GM21423 (cell line): ENCODE results near the gene PARD3B.
A peak's percentile ranks its signal among the peaks of the same experiment; 100 is the strongest.

Source experiments
- ATAC-seq: cut with Tn5 transposase; IDR thresholded peaks from one replicate; pipeline ENCODE4 v1.9.1; 2021; ENCODE audit warnings: mild to moderate bottlenecking, moderate library complexity; ENCODE audit not compliant: unreplicated experiment

Gene PARD3B, protein sequence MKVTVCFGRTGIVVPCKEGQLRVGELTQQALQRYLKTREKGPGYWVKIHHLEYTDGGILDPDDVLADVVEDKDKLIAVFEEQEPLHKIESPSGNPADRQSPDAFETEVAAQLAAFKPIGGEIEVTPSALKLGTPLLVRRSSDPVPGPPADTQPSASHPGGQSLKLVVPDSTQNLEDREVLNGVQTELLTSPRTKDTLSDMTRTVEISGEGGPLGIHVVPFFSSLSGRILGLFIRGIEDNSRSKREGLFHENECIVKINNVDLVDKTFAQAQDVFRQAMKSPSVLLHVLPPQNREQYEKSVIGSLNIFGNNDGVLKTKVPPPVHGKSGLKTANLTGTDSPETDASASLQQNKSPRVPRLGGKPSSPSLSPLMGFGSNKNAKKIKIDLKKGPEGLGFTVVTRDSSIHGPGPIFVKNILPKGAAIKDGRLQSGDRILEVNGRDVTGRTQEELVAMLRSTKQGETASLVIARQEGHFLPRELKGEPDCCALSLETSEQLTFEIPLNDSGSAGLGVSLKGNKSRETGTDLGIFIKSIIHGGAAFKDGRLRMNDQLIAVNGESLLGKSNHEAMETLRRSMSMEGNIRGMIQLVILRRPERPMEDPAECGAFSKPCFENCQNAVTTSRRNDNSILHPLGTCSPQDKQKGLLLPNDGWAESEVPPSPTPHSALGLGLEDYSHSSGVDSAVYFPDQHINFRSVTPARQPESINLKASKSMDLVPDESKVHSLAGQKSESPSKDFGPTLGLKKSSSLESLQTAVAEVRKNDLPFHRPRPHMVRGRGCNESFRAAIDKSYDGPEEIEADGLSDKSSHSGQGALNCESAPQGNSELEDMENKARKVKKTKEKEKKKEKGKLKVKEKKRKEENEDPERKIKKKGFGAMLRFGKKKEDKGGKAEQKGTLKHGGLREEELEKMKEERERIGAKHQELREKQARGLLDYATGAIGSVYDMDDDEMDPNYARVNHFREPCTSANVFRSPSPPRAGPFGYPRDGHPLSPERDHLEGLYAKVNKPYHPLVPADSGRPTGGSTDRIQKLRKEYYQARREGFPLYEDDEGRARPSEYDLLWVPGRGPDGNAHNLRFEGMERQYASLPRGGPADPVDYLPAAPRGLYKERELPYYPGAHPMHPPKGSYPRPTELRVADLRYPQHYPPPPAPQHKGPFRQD (N-terminal part only)

DNA sequence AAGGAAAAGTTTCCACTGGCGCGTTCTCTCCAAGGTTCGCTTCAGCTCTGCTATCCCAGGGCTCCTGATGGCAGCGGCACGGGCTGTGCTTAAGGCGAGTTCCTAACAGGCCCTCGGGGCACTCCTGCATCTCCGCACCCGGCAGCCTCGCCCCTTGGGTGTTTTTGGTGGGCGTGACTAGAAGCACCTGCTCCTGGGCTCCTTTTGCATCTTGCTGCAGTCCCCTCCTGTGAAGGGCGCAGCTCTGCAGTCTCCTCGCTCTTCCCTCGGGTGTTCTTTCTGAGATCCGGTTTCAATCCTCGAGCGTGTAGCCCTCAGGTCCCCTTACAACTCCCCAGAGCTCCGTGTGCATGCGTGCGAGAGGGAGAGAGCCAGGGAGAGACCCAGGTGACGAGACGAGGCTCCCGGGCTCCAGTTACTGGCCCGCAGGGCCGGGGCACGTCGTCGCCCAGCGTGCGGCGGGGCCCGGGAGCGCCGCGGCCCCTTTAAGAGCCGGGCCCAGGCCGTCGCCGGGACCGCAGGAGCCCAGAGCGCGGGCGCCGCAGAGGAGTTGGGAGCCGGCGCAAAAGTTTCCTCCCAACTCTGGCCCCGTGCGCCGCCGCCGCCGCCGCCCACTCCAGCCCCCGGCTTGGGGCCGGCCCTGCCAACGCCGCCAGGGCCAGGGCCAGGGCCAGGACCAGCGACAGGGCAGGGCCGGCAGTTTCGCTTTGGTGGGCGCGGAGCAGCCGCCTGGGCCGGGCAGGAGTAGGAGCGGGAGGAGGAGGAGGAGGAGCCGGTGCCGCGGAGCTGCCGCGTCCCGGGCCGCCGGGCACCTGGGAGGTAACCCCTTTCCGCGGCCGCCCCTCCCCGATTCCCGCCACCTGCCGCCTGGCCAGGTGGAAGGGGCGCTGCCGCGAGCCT, at the start of gene PARD3B:
Gene PARD3B, plus strand, starts transcription at position 515 of the 900 bp plus-strand sequence. CDS start 525 bp downstream, outside the sequence.
- peak; percentile 59 for ATAC-seq

DNA sequence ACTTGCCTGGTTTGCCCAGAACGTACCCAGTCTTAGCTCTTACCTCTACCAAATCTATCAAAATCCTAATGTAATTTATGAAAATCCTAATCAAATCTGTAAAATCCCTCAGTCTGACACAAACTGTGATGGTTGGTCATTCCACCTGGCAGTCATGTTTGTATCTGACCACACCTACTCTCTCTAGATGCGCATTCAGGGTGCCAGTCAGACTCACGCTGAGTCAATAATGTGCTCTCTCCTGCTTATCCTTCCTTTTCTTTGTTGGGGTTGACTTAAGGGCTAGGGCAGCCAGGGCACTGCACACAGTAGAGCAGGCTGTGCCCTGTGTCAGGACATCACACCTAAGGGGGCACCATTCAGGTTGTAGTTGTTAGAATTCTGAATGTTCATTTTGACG, 48.5 kb upstream of the PARD3B start:
- no peak for ATAC-seq

DNA sequence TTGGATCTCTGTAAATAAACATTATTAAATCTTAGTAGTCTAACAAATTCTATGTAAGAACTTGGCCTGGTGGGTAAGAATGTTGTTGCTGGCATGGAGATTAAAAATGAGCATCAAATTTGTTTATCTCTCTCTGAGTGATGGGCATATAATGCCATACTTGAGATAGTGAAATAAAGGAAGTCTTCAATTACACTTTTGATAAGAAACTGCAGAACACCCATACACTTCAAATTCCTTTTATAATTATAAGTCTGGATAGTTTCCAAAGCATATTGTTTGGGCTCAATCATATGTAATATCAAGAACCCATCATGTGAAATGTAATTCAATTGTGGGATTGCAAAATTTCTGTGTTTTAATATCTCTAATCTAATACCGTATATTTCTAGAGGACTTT, 47.4 kb upstream of the PARD3B start:
- no peak for ATAC-seq

DNA sequence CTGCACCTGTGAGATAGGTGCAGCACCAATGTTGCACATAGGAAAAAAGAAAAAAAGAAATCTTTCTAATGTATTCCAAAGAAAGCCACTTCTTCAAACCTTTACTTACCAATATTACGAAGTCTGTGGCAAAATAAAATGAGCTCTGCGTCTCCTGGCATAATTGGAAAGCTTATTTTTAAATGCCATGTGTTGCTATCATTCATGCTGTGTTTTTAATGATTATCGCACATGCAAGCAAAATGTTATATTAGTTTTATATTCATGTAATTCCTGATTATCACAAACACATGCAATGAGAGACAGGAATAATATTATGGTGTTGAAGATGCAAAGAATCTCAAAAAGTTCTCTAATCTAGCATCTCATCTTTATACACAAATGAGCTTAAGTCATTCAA, 47.0 kb upstream of the PARD3B start:
- ATAC-seq = no peak

DNA sequence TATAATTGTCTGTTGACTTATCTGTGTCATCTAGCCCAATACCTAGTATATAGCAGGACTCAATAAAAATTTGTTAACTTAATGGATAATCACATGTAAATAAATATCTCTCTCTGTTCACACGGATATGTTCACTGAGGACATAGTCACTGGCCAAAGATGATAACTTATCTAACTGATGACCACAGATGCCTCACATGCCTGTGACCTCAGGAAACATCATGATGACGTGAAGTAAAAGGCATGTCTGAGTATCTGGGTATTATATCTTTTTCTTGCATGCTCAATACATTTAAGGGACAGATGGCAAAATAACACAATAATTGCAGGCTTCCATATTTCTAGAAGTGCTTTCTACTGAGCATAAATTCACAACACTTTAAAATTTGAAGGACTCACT, 41.4 kb upstream of the PARD3B start:
- no peak for ATAC-seq

DNA sequence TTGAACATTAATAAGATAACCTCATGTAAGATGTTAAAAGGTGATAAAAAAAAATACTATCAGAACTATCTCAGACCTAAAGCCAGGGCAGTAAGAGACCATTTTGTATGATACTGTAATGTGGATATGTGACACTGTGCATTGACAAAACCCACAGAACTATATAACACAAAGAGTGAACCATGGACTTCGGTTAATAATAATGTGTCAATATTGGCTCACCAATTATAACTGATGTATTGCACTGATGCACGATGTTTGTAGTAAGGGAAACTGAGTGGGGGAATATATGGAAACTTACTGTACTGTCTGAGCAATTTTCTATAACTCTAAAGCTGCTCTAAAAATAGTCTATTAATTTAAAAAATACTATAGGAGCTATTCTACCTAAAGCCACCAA, 40.7 kb upstream of the PARD3B start:
- ATAC-seq = no peak

DNA sequence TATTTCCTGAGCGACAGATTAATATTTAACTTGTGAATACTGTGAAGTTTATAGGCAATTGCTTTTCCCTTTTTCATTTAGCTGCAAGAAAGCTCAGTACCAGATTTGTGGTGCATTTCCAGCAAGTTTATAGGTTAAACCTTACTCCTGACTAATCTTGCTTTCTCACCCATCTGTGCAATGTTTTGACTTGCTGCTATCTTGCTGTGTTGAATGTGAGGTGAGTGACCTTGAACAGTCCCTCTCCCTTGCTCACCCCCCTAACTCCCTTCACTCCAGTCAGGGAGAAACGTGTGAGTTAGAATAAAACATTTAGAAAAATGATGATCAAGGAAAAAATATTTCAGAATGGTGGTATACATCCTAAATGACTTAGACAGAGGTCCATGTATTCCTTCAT, 39.8 kb upstream of the PARD3B start:
- no peak for ATAC-seq

DNA sequence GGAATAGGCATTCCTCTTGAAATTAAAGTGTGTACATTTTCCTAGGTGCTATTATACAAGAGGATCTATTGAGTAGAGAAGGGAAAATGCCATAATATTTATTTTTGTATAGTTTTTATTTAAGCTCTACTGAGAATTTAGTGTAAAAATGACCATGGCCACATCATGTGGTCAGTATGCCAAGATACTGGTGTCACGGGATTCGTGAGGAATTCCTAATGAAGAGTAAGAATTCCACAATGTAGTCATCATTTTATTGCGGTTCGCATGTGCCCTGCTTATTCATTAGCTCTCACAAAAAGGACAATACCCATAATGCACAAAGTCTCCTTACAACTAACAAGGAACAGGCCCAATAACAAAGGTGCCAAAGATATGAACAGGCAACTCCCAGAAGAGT, 39.3 kb upstream of the PARD3B start:
- ATAC-seq = no peak

DNA sequence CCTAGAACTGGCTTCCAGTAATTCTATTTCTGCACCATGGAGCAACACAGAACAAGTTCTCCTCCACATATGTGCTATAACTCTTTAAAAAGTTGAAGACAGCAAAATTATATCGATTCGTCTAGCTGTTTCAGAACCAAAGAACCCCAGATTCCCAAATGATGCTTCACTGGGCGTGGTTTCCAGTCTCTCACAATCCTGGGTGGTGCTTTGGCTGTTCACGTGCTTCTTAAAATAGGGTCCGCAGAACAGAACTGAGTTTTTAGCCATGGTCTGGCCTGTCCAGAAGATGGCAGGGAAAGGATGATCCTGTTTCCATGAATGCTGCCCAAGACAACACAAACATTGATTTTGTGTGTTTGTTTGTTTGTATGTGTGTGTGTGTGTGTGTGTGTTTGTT, 37.6 kb upstream of the PARD3B start:
- no peak for ATAC-seq

DNA sequence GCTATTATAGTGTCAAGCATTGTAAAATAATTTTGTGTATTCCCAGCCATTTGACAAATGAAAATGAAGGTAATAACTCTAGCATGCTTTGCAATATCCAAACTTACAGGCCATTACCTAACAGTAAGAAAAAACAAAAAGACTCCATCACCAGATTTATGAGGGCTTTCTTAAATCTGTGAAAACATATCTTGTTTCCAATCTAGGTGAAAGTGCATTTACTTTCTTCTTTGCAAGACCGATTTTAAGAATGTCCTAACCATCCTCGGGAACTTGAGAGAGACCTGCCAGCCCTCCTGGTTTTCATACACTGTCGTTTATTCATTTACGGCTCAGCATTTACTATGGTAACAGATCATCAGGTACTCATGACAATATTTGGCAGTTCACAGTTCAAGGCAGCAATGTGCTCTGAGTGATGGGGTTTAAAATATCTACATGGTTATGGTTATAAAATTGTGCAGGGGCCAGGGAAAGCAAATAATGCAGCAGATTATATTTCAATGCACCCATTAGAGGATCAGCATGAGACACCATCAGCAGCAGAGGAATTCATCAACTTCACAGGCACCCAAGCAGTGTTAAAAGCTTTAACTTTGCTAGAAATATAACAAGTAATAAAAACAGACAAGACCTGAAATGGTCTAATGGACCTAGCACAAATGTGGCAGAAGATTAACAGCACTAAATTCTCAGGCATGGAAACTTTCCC, 34.4 kb upstream of the PARD3B start:
- no peak for ATAC-seq

DNA sequence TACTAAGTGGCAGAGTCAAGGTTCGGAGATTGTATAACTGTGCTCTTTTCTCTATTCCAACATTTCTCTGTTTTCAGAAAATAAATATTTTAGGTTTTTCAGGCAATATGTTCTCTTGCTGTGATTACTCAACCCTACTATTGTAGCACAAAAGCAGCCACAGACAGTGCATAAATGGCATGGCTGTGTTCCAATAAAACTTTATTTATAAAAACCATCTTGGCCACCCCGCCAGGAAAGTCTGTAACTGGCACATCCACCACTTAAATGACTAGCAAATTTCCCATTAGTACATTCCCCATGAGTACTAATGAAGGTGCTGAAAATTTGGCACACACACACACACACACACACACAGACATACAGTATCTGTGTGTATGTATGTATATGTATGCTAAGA, 30.8 kb upstream of the PARD3B start:
- no peak for ATAC-seq

DNA sequence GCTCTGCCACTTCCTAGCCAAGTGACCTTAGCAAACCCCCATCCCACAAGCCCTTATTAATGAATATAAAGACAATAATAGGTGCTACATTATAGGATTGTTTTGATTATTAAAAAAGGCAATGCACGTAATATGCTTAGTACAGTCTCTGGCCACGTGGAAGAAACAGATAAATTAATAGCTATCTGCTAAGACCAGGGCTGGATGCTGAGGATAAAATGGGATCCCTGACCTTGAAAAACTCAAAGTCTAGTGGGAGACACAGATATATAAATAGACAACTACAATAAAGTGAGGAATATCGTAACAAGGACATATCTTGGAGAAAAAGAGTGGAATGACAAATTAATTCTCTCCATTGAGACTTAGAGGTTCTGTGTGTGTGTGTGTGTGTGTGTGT, 29.9 kb upstream of the PARD3B start:
- ATAC-seq = no peak

DNA sequence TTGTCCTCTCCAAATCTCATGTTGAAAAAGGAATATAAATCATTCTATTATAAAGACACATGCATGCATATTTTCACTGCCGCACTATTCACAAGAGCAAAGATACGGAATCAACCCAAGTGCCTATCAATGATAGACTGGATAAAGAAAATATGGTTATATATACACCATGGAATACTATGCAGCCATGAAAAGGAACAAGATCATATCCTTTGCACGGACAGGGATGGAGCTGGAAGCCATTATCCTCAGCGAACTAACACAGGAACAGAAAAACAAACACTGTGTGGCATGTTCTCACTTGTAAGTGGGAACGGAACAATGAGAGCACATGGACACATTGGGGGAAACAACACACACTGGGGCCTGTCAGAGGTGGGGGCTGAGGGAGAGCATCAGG, 28.1 kb upstream of the PARD3B start:
- ATAC-seq = no peak

DNA sequence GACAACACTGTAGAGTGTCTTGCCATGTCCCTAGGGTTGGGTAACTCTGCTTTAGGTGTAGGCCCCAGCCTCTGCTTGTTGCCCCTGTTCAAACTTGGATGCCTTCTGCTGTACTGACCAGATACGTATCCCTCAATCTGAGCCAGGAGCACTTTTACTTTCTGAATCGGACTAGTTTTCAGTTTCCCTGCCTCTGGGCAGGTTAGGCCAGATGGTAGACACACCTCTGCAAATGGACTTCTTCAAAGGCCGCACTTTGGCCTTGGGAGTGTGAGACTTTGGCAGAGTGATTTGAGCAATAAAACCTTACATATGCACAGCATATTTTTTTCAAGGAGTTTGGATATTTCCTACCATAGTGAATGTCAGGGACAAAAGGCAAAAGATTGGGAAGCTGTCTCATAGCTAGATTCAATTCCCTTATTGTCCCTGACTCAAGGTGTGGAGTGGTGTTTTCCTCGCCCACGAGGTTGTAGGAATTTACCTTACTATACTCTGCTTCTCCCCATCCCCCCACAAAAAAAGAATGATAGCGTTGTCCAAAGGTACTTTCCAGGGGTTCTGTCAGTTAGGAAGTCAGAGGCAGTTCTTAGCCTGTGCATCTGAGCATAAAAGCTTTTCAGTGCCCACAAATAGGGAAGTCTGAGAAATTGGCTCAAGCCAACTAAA, 15.3 kb upstream of the PARD3B start:
- ATAC-seq = no peak

DNA sequence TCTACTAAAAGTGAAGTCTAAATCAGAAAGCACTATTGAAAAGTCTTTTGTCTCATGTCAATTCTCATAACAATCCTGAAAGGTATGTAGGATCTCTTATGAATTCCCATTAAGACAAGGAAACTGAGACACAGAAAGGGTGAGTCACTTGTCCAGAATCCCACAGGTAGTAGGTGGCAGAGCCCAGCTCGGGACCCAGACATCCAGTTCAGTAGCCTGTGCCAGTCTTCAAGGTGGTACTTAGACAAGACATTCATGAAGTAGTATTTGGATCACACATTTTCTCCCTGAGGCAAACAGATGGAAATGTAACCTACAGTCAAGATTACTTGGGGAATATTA, 14.8 kb upstream of the PARD3B start:
- ATAC-seq = no peak

DNA sequence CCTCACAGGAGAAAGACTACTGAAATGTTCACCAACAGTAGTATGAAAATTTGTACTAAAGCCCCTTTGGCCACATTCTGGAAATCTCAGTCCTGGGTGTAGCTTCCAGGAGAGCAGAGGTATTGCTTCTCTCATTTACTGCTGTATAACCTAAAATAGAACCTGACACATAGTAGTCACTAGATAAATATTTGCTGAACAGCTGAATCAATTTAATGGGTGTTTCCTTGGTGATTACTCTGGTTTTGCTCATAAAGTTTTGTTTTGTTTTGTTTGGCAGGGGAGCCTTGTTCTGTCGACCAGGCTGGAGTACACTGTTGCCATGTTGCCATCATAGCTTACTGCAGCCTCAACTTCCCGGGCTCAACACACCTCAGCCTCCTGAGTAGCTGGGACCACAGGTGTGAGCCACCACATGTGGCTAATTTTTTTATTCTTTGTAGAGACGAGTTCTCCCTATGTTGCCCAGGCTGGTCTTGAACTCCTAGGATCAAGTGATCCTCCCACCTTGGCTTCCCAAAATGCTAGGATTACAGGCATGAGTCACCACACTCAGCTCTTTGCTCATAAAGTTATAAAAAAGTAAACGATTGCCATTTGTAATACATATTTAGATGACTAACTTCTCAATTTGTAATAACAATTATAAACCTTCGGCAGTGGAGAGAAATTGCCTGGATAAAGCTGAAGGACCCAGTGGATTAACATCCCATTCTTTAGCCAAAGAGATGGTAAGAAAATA, 11.5 kb upstream of the PARD3B start:
- ATAC-seq = no peak

DNA sequence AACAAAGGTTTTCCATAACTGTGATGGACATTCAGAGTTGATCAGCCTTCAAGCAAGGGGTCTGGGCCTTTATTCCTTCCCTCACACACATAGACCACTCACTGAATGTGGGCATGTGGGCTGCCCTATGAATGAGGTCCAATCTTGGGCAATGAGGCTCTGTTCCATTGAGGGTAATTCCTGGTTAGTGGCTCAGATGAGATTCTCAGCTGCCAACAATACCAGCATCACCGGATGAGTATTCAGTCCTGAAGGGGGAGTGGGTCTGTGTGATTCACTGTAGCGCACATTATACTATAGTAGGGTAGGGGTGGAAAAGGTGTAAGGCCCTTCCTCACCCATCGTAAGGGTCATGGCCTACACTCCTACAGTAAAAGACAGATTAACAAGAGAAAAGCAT, 9.9 kb upstream of the PARD3B start:
- no peak for ATAC-seq

DNA sequence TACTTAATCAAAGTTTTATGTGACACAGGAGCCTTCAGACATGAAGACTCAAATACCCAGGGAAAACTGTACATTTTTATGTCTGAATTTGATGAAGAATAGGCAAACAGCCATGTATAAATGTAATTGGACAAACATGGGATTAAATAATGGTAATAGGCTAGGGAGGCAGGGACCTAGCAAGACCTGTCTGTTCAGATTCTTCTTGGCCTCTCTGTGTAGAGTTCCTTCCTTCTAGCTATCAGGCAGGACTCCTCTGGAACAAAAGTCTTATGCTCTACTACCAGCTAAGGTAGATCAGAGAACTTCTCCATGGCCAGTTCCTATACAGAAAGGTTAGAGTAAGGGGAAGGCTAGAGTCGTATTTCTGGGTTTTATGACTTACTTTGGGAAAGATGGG, 9.5 kb upstream of the PARD3B start:
- no peak for ATAC-seq
